ENCODE data around the gene OTUD4.
A peak's percentile ranks its signal among the peaks of the same experiment; 100 is the strongest.

The OTUD4 gene

GRCh38 chr4:145130130-145130529, 50.3 kb downstream of the OTUD4 start:
- no peak for TF ChIP-seq MAX (IDR thresholded peaks at IDR 0.05; ENCODE audit: low read depth, low read length)
- no peak for TF ChIP-seq POLR2A (IDR thresholded peaks at IDR 0.05; ENCODE audit: extremely low read depth, insufficient read length)
- no peak for TF ChIP-seq MYC (IDR thresholded peaks at IDR 0.05; ENCODE audit: low read depth, low read length)
- no peak for TF ChIP-seq CTCF (IDR thresholded peaks at IDR 0.05; ENCODE audit: low read depth, low read length)
- no peak overlapping the region for H3K4me3 ChIP-seq (ENCODE audit: low read depth, low read length)
- no peak for DNase-seq (ENCODE audit: low read depth)

- no peak for DNase-seq (ENCODE audit: low read depth)
- no peak overlapping the region for H3K4me3 ChIP-seq (ENCODE audit: low read depth, low read length)
- TF ChIP-seq MYC (IDR thresholded peaks at IDR 0.05; ENCODE audit: low read depth, low read length): no peak
- TF ChIP-seq CTCF (IDR thresholded peaks at IDR 0.05; ENCODE audit: low read depth, low read length): no peak
- TF ChIP-seq POLR2A (IDR thresholded peaks at IDR 0.05; ENCODE audit: extremely low read depth, insufficient read length): no peak
- no peak for TF ChIP-seq MAX (IDR thresholded peaks at IDR 0.05; ENCODE audit: low read depth, low read length)
These were observed 55.0 kb downstream of the OTUD4 start for GRCh38 chr4:145125396-145125795.

- H3K4me3 ChIP-seq (ENCODE audit: low read depth, low read length): no peak overlapping the region
- TF ChIP-seq POLR2A (IDR thresholded peaks at IDR 0.05; ENCODE audit: extremely low read depth, insufficient read length) (no peak), MAX (IDR thresholded peaks at IDR 0.05; ENCODE audit: low read depth, low read length) (no peak), MYC (IDR thresholded peaks at IDR 0.05; ENCODE audit: low read depth, low read length) (no peak), CTCF (IDR thresholded peaks at IDR 0.05; ENCODE audit: low read depth, low read length) (no peak)
- no peak for DNase-seq (ENCODE audit: low read depth)
These were observed 72.3 kb downstream of the OTUD4 start for GRCh38 chr4:145108128-145108527.

GRCh38 chr4:145107126-145107525, 73.3 kb downstream of the OTUD4 start:
- no peak overlapping the region for H3K4me3 ChIP-seq (ENCODE audit: low read depth, low read length)
- TF ChIP-seq CTCF (IDR thresholded peaks at IDR 0.05; ENCODE audit: low read depth, low read length): no peak
- no peak for DNase-seq (ENCODE audit: low read depth)

GRCh38 chr4:145103496-145103895, 76.9 kb downstream of the OTUD4 start:
- H3K4me3 ChIP-seq (ENCODE audit: low read depth, low read length): no peak overlapping the region
- DNase-seq (ENCODE audit: low read depth): peak; percentile 4
- TF ChIP-seq CTCF (IDR thresholded peaks at IDR 0.05; ENCODE audit: low read depth, low read length): no peak
- no peak for TF ChIP-seq MYC (IDR thresholded peaks at IDR 0.05; ENCODE audit: low read depth, low read length)
- no peak for TF ChIP-seq POLR2A (IDR thresholded peaks at IDR 0.05; ENCODE audit: extremely low read depth, insufficient read length)
- TF ChIP-seq MAX (IDR thresholded peaks at IDR 0.05; ENCODE audit: low read depth, low read length): no peak

GRCh38 chr4:145102619-145103018, 77.8 kb downstream of the OTUD4 start:
- no peak for DNase-seq (ENCODE audit: low read depth)
- TF ChIP-seq CTCF (IDR thresholded peaks at IDR 0.05; ENCODE audit: low read depth, low read length) (no peak), MAX (IDR thresholded peaks at IDR 0.05; ENCODE audit: low read depth, low read length) (no peak), POLR2A (IDR thresholded peaks at IDR 0.05; ENCODE audit: extremely low read depth, insufficient read length) (no peak), MYC (IDR thresholded peaks at IDR 0.05; ENCODE audit: low read depth, low read length) (no peak)
- H3K4me3 ChIP-seq (ENCODE audit: low read depth, low read length): peak overlapping the region; percentile 99

Data from NB4 (cell line).